Tibial nerve (tissue), 4 donors: ENCODE results near the gene C2orf76. TPM values are rescaled to one million over a fixed set of nuclear protein-coding genes. Genes with fewer than 3 reads are reported as not detected.

ENCODE experiments used
- DNase-seq, 2 donors: peaks; one replicate each; pipeline ENCODE4 v3.0.0-alpha.2; 2019; ENCODE audit warnings: low spot score in 2 of 2
- H3K27ac ChIP-seq, 4 donors: fragments of 200-600 bp; sonication (generic) in 3 of 4; one replicate each; pipeline ENCODE4 v1.5.1; 2017 to 2019; ENCODE audit warnings: mild to moderate bottlenecking in 1 of 4
- H3K27me3 ChIP-seq, 2 donors: fragments of 200-600 bp; sonication (generic) in 1 of 2; one replicate each; pipeline versions ENCODE4 v1.5.1 to v1.6.0; 2017 to 2019
- H3K36me3 ChIP-seq, 3 donors: fragments of 200-600 bp; sonication (generic); one replicate each; pipeline ENCODE4 v1.5.1; 2018 to 2019
- H3K4me1 ChIP-seq, 4 donors: fragments of 200-600 bp; sonication (generic) in 3 of 4; one replicate each; pipeline ENCODE4 v1.5.1; 2017 to 2019
- H3K4me3 ChIP-seq, 4 donors: fragments of 200-600 bp; sonication (generic) in 3 of 4; one replicate each; pipeline ENCODE4 v1.5.1; 2017 to 2019; ENCODE audit warnings: mild to moderate bottlenecking in 1 of 4, moderate library complexity in 1 of 4
- H3K9me3 ChIP-seq, 4 donors: fragments of 200-600 bp; sonication (generic) in 3 of 4; one replicate each; pipeline ENCODE4 v1.5.1; 2017 to 2019
- EP300 ChIP-seq, 2 donors: sonication (generic); formaldehyde crosslinking; IDR thresholded peaks; one replicate each; pipeline ENCODE4 v1.6.1; 2017; ENCODE audit warnings: antibody characterized with exemption in 2 of 2, mild to moderate bottlenecking in 1 of 2
- POLR2A ChIP-seq, 2 donors: fragments of 450-650 bp; IDR thresholded peaks; one replicate each; pipeline ENCODE4 v1.6.1; 2017; ENCODE audit warnings: antibody characterized with exemption in 2 of 2, mild to moderate bottlenecking in 2 of 2, moderate library complexity in 2 of 2
- WGBS, 2 donors: methylation state at CpG; one replicate each; pipeline ENCODE4 v1.1.5; 2018; 5-methylcytosine and 5-hydroxymethylcytosine counted together
- total RNA-seq, 4 donors: library from RNA; depleted of rRNA; stranded (reverse); fragments of >200 nt; gene quantifications; one replicate each; pipeline ENCODE4 v1.1.0, GENCODE V29; 2016
- TF ChIP-seq, protein P1 (sequence below), 5 experiments: fragments of 200-600 bp in 3 of 5; fragments of 450-650 bp in 2 of 5; sonication (generic) in 3 of 5; IDR thresholded peaks; one replicate each; pipeline ENCODE4 v1.5.1; 2016 to 2019; ENCODE audit warnings: antibody characterized with exemption in 5 of 5, mild to moderate bottlenecking in 3 of 5, moderate library complexity in 2 of 5

The C2orf76 gene
- total RNA-seq, 4 donors from 2014 or later = 1.4 to 14.2 (median 9.4) TPM

DNA sequence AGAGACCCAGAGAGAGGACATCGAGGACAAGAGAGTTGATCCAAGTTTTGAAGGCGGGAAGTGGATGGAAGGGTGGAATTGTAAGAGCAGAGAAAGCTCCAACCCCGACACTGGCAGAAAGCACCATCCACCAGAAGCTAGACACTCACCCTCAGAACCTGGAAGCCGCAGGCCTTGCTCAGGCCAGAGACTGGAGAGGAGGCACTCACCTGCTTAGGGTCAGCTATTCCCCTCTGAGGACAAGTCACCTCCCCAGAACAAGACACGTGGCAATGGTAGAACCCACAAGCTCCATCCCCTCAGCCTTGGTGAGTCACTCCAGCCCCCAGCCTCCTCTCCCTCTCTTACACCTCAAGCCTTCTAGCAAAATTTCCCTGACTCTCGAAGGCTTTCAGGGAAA is 78.1 kb downstream of the C2orf76 start:
- no peaks in the 10 kb centered on the region for H3K27me3 ChIP-seq
- no peaks in the 10 kb centered on the region for H3K9me3 ChIP-seq
- H3K4me1 ChIP-seq = peaks cover 0 to 22% (median under 1%) of the 10 kb centered on the region in 4 donors
- H3K36me3 ChIP-seq = peaks cover 0 to 13% (median 0%) of the 10 kb centered on the region in 3 donors
- DNase-seq = no peak
- TF ChIP-seq POLR2A (IDR thresholded peaks at IDR 0.05) = no peak
- TF ChIP-seq, protein P1, sequence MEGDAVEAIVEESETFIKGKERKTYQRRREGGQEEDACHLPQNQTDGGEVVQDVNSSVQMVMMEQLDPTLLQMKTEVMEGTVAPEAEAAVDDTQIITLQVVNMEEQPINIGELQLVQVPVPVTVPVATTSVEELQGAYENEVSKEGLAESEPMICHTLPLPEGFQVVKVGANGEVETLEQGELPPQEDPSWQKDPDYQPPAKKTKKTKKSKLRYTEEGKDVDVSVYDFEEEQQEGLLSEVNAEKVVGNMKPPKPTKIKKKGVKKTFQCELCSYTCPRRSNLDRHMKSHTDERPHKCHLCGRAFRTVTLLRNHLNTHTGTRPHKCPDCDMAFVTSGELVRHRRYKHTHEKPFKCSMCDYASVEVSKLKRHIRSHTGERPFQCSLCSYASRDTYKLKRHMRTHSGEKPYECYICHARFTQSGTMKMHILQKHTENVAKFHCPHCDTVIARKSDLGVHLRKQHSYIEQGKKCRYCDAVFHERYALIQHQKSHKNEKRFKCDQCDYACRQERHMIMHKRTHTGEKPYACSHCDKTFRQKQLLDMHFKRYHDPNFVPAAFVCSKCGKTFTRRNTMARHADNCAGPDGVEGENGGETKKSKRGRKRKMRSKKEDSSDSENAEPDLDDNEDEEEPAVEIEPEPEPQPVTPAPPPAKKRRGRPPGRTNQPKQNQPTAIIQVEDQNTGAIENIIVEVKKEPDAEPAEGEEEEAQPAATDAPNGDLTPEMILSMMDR (IDR thresholded peaks at IDR 0.05) = no peak
- TF ChIP-seq EP300 (IDR thresholded peaks at IDR 0.05) = no peak
- H3K4me3 ChIP-seq = no peak overlapping the region
- no peak overlapping the region for H3K27ac ChIP-seq
- WGBS, 2 donors = 86 to 92% methylated on average over 6 of the region's 6 CpGs

DNA sequence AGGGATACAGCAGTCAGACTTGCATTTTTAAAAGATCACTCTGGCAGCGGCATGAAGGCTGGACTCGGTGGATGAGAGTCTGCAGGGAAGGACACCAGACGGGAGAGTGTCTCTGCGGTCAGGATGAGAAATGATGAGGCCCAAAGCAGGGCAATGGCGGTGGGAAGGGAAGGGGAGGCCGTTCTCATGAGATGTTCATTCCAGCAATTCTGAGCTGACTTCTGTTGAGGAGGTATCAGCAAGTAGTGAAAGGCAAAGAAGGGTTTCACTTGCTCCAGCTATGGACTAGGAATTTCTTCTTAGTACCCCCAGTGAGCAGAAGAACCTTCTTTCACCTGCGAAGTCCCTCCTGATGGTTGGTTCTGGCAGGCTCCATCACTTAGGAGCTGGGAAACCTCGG is 80.0 kb downstream of the C2orf76 start:
- Histone ChIP-seq H3K4me3 (no peak overlapping the region), H3K27me3 (no peaks in the 10 kb centered on the region), H3K4me1 (peaks cover 0 to 20% (median 5%) of the 10 kb centered on the region in 4 donors), H3K36me3 (peaks cover 0 to 8% (median 0%) of the 10 kb centered on the region in 3 donors), H3K9me3 (no peaks in the 10 kb centered on the region), H3K27ac (no peak overlapping the region)
- DNase-seq = no peak
- 84 to 91% methylated on average over 8 of the region's 8 CpGs for WGBS, 2 donors
- TF ChIP-seq POLR2A (IDR thresholded peaks at IDR 0.05) = no peak
- TF ChIP-seq EP300 (IDR thresholded peaks at IDR 0.05) = no peak
- TF ChIP-seq, protein P1 (IDR thresholded peaks at IDR 0.05) = no peak

DNA sequence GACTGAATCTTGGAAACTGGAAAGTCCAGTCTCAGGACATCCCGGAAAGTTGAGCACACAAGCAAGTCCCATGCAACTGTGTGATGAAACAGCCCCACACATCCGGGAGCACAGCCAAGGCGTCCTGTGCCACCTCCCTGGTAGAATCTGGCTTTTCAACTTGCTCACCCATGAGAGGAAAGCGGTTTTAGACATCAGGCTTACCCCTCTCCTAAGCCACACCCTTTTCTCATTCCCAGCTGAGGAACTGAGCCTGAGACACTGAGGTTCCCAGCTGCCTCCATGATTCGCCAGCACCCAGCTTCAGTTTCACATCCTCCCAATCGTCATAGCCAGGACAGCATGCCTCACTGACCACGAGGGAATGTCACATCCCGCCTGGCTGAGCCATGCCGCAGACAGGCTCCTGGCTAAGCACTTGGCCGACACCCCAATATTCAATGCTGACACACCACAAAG is 82.7 kb downstream of the C2orf76 start:
- H3K4me1 ChIP-seq = peaks cover 0 to 15% (median 5%) of the 10 kb centered on the region in 4 donors
- no peak overlapping the region for H3K4me3 ChIP-seq
- no peaks in the 10 kb centered on the region for H3K9me3 ChIP-seq
- peak in 1 of 2 donors; percentile 53 for DNase-seq
- TF ChIP-seq EP300 (IDR thresholded peaks at IDR 0.05) (peak in 1 of 2 donors; percentile 62), POLR2A (IDR thresholded peaks at IDR 0.05) (no peak)
- TF ChIP-seq, protein P1 (IDR thresholded peaks at IDR 0.05) = no peak
- 68 to 74% methylated on average over 10 of the region's 10 CpGs for WGBS, 2 donors
- H3K36me3 ChIP-seq = peaks cover 0 to 8% (median 0%) of the 10 kb centered on the region in 3 donors
- peak overlapping the region in 2 of 4 donors; percentile 78 to 80 for H3K27ac ChIP-seq
- H3K27me3 ChIP-seq = no peaks in the 10 kb centered on the region

DNA sequence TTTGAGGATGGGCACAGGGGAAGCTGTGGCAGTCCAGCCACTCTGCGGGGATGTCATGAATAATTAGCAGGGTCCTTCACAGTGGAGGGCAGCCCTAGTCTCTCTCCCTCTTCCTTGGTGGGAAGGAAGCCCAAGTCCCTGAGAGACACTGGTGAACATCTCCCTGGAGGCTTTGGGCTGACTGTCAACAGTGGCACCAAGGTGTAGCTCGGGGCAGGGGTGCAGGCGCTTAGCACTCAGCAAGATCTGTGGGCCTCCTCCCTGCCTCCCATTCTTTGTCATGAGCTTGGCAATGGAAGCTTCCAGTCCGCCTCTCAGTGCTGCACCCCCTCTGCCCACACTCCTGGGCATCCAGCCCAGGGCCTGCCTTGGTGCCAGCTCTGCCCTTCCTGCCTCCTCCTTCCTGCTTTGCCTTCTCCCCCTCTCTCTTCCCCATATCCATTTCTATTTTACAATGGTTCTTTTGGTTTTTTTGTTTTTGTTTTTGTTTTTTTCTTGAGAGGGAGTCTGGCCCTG is 83.6 kb downstream of the C2orf76 start:
- peak overlapping the region in 2 of 4 donors; percentile 78 to 80 for H3K27ac ChIP-seq
- 45 to 53% methylated on average over 4 of the region's 4 CpGs for WGBS, 2 donors
- peaks cover 0 to 15% (median 5%) of the 10 kb centered on the region in 4 donors for H3K4me1 ChIP-seq
- no peak overlapping the region for H3K4me3 ChIP-seq
- peaks cover 0 to 8% (median 0%) of the 10 kb centered on the region in 3 donors for H3K36me3 ChIP-seq
- no peaks in the 10 kb centered on the region for H3K27me3 ChIP-seq
- DNase-seq = peak in 1 of 2 donors; percentile 12
- TF ChIP-seq, protein P1 (IDR thresholded peaks at IDR 0.05) = no peak
- TF ChIP-seq EP300 (IDR thresholded peaks at IDR 0.05) = peak in 1 of 2 donors; percentile 48
- H3K9me3 ChIP-seq = no peaks in the 10 kb centered on the region

DNA sequence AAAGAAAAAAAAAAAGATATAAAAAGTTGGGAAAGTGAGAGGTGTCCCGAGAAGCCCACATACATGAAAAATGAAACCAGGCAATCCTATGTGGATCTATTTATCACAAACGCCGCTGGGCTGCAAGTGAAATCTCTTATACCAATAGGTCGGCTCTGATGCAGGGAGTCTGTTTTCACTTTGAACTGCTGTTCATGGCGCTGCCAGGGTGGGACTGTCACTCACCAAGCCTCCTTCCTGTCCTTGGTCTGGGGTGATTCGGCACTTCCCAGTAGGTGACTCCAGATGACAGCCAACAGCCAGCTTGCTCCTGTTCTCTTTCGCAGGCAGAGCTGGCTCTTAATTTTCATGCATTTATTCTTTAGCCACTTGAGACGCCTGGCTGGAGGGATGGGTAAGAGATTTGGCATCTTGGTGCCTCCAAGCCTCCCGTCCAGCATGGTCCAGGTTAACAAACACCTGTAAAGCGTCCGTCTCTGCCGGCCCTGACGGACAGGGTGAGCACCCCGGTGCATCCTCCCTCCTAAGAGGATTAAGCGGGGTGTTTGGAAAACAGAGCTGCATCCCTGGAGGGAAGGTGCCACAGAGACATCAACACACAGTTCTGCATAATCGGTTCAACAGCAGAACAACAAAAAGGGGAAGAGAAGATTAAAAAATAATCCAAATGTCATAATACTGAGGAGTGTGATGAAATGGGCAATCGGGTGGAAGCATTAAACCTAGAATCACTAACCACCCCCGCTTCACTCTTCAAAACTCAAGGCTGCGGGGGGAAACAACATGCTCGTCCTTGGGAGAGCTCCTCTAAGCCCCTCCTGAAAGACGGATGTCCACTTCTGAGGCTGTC is 84.3 kb downstream of the C2orf76 start:
- peak overlapping the region in 2 of 4 donors; percentile 78 to 80 for H3K27ac ChIP-seq
- DNase-seq = no peak

More for the DNA sequence above, 84.3 kb downstream of the C2orf76 start:
- WGBS, 2 donors = 79 to 80% methylated on average over 21 of the region's 21 CpGs
- peaks cover 0 to 8% (median 0%) of the 10 kb centered on the region in 3 donors for H3K36me3 ChIP-seq
- no peak overlapping the region for H3K4me3 ChIP-seq
- H3K27me3 ChIP-seq = no peaks in the 10 kb centered on the region
- TF ChIP-seq EP300 (IDR thresholded peaks at IDR 0.05) = no peak
- TF ChIP-seq POLR2A (IDR thresholded peaks at IDR 0.05) = no peak
- TF ChIP-seq, protein P1 (IDR thresholded peaks at IDR 0.05) = no peak
- H3K9me3 ChIP-seq = no peaks in the 10 kb centered on the region
- peaks cover 0 to 15% (median 5%) of the 10 kb centered on the region in 4 donors for H3K4me1 ChIP-seq
